ENCODE data around the gene SOX18.

- TF ChIP-seq CTCF (conservative IDR thresholded peaks at IDR 0.05; ENCODE audit: low read depth, low read length) (no peak), EZH2 (IDR thresholded peaks at IDR 0.05; ENCODE audit: borderline replicate concordance, low read depth, low read length, poor library complexity, severe bottlenecking) (no peak)
Observed at GRCh38 chr20:64091340-64091739, 41.9 kb upstream of the SOX18 start.
